ENCODE measurements around the gene PADI6. TPM values are rescaled to one million over a fixed set of nuclear protein-coding genes. Genes with fewer than 3 reads are reported as not detected.

Gene PADI6
- total and polyA plus RNA-seq, 9 of the 15 experiments (the other 6 are each of a cell fraction or from before 2014, with no cell fraction given), result not detected

DNA sequence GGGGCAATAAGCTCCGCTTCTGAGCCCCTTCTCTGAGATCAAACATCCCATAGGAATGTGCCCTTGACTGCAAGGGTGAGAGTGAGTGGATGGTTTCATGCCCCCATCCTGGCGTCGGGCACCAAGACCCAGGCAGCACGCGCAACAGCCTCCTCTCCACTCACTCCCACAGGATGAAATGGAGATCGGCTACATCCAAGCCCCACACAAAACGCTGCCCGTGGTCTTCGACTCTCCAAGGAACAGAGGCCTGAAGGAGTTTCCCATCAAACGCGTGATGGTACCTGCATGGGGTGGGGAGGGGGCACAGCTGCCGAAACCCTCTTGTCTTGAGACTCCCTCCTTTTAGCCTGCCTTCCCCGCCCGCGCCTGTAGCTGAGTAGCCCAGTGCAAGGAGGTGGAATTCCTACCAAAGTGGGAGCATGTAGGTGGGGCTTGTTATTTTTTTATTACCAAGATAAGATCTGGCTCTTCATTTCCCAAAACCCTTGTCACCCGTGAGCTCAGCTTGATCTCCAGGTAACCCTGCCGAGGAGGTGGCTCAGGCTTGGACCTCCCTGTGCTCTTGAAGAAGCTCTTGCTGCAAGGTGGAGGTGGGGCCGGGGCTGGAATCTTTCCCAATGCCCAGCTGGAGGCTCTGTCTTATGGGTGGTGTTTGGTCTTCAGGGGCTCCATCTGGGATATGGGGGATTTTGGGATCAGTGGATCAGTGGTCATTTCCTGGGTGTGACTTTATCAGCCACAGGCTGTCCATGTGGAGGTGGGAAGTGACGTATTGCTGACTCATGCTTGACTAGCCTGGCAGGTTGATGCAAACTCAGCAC is 24.0 kb upstream of the PADI6 start (continued):
- TF ChIP-seq CREB1 (IDR thresholded peaks at IDR 0.05) (peak; percentile 50; the same call in 1 of the 2 replicates), CREB1 (CRISPR knock-in tag; IDR thresholded peaks at IDR 0.05) (no peak; the same call in 1 of the 2 replicates), ZNF354B (CRISPR knock-in tag; IDR thresholded peaks at IDR 0.05) (no peak), ZNF239 (CRISPR knock-in tag; IDR thresholded peaks at IDR 0.05) (no peak), TAL1 (IDR thresholded peaks at IDR 0.05) (peak; percentile 20; the same call in 1 of the 2 replicates), NCOA6 (IDR thresholded peaks at IDR 0.05) (no peak), ZNF316 (IDR thresholded peaks at IDR 0.05) (peak; percentile 99), MYC (IDR thresholded peaks at IDR 0.05; ENCODE audit: low read depth, low read length) (peak; percentile 77), MYC (CRISPR knock-in tag; IDR thresholded peaks at IDR 0.05; ENCODE audit: borderline replicate concordance, low read depth) (no peak), HOXB6 (CRISPR knock-in tag; IDR thresholded peaks at IDR 0.05; ENCODE audit: borderline replicate concordance) (no peak), TRIM24 (IDR thresholded peaks at IDR 0.05) (peak; percentile 63 to 79), HSF4 (CRISPR knock-in tag; IDR thresholded peaks at IDR 0.05; ENCODE audit: borderline replicate concordance) (no peak)
- TF ChIP-seq, protein P1, sequence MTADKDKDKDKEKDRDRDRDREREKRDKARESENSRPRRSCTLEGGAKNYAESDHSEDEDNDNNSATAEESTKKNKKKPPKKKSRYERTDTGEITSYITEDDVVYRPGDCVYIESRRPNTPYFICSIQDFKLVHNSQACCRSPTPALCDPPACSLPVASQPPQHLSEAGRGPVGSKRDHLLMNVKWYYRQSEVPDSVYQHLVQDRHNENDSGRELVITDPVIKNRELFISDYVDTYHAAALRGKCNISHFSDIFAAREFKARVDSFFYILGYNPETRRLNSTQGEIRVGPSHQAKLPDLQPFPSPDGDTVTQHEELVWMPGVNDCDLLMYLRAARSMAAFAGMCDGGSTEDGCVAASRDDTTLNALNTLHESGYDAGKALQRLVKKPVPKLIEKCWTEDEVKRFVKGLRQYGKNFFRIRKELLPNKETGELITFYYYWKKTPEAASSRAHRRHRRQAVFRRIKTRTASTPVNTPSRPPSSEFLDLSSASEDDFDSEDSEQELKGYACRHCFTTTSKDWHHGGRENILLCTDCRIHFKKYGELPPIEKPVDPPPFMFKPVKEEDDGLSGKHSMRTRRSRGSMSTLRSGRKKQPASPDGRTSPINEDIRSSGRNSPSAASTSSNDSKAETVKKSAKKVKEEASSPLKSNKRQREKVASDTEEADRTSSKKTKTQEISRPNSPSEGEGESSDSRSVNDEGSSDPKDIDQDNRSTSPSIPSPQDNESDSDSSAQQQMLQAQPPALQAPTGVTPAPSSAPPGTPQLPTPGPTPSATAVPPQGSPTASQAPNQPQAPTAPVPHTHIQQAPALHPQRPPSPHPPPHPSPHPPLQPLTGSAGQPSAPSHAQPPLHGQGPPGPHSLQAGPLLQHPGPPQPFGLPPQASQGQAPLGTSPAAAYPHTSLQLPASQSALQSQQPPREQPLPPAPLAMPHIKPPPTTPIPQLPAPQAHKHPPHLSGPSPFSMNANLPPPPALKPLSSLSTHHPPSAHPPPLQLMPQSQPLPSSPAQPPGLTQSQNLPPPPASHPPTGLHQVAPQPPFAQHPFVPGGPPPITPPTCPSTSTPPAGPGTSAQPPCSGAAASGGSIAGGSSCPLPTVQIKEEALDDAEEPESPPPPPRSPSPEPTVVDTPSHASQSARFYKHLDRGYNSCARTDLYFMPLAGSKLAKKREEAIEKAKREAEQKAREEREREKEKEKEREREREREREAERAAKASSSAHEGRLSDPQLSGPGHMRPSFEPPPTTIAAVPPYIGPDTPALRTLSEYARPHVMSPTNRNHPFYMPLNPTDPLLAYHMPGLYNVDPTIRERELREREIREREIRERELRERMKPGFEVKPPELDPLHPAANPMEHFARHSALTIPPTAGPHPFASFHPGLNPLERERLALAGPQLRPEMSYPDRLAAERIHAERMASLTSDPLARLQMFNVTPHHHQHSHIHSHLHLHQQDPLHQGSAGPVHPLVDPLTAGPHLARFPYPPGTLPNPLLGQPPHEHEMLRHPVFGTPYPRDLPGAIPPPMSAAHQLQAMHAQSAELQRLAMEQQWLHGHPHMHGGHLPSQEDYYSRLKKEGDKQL (CRISPR knock-in tag; IDR thresholded peaks at IDR 0.05; ENCODE audit: borderline replicate concordance), result no peak
- TF ChIP-seq, protein P2, sequence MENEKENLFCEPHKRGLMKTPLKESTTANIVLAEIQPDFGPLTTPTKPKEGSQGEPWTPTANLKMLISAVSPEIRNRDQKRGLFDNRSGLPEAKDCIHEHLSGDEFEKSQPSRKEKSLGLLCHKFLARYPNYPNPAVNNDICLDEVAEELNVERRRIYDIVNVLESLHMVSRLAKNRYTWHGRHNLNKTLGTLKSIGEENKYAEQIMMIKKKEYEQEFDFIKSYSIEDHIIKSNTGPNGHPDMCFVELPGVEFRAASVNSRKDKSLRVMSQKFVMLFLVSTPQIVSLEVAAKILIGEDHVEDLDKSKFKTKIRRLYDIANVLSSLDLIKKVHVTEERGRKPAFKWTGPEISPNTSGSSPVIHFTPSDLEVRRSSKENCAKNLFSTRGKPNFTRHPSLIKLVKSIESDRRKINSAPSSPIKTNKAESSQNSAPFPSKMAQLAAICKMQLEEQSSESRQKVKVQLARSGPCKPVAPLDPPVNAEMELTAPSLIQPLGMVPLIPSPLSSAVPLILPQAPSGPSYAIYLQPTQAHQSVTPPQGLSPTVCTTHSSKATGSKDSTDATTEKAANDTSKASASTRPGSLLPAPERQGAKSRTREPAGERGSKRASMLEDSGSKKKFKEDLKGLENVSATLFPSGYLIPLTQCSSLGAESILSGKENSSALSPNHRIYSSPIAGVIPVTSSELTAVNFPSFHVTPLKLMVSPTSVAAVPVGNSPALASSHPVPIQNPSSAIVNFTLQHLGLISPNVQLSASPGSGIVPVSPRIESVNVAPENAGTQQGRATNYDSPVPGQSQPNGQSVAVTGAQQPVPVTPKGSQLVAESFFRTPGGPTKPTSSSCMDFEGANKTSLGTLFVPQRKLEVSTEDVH (IDR thresholded peaks at IDR 0.05; ENCODE audit: low read depth, partially characterized antibody), result no peak
- TF ChIP-seq, protein P3, sequence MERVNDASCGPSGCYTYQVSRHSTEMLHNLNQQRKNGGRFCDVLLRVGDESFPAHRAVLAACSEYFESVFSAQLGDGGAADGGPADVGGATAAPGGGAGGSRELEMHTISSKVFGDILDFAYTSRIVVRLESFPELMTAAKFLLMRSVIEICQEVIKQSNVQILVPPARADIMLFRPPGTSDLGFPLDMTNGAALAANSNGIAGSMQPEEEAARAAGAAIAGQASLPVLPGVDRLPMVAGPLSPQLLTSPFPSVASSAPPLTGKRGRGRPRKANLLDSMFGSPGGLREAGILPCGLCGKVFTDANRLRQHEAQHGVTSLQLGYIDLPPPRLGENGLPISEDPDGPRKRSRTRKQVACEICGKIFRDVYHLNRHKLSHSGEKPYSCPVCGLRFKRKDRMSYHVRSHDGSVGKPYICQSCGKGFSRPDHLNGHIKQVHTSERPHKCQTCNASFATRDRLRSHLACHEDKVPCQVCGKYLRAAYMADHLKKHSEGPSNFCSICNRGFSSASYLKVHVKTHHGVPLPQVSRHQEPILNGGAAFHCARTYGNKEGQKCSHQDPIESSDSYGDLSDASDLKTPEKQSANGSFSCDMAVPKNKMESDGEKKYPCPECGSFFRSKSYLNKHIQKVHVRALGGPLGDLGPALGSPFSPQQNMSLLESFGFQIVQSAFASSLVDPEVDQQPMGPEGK (CRISPR knock-in tag; IDR thresholded peaks at IDR 0.05; ENCODE audit: borderline replicate concordance), result no peak
- TF ChIP-seq, protein P4, sequence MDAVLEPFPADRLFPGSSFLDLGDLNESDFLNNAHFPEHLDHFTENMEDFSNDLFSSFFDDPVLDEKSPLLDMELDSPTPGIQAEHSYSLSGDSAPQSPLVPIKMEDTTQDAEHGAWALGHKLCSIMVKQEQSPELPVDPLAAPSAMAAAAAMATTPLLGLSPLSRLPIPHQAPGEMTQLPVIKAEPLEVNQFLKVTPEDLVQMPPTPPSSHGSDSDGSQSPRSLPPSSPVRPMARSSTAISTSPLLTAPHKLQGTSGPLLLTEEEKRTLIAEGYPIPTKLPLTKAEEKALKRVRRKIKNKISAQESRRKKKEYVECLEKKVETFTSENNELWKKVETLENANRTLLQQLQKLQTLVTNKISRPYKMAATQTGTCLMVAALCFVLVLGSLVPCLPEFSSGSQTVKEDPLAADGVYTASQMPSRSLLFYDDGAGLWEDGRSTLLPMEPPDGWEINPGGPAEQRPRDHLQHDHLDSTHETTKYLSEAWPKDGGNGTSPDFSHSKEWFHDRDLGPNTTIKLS (IDR thresholded peaks at IDR 0.05; ENCODE audit: borderline replicate concordance, low read depth), result 0 out of 2 replicates have a peak, but pooled peaks have one; percentile 10
